ENCODE measurements around the gene CNN1. TPM values are rescaled to one million over a fixed set of nuclear protein-coding genes. Genes with fewer than 3 reads are reported as not detected.

CNN1 gene
- total RNA-seq, 4 donors from 2014 or later = 0.92 to 6.7 (median 3.9) TPM

GRCh38 chr19:11504502-11505031 is 34.1 kb upstream of the CNN1 start:
- Histone ChIP-seq H3K9me3 (no peaks in the 10 kb centered on the region), H3K4me1 (peaks cover 8 to 12% of the 10 kb centered on the region in 2 donors), H3K27ac (peak overlapping the region; percentile 83 to 99 (median 97)), H3K27me3 (no peaks in the 10 kb centered on the region), H3K4me3 (peak overlapping the region; percentile 70 to 99 (median 88)), H3K36me3 (peaks cover 0 to 4% of the 10 kb centered on the region in 2 donors)
- DNase-seq = no peak
- in situ Hi-C loops (cut with MboI; ENCODE audit: low sequenced_read_pairs in 4 of 4) = no loop called here
- TF ChIP-seq POLR2A (IDR thresholded peaks at IDR 0.05) (no peak), CTCF (IDR thresholded peaks at IDR 0.05 in 4 of 5, conservative IDR thresholded peaks at IDR 0.05 in 1 of 5) (no peak)
- intact Hi-C loops (cut with DNase I; ENCODE audit: low total_unique reads) = loop anchor here (1.0 to 10.0 kb wide), 3 partner anchors 25 to 130 kb away; partner anchors contain the start of genes ECSIT, ODAD3, PRKCSH and SWSAP1
- ATAC-seq = no peak

- Histone ChIP-seq H3K4me1 (peaks cover 8 to 12% of the 10 kb centered on the region in 2 donors), H3K27me3 (no peaks in the 10 kb centered on the region), H3K9me3 (no peaks in the 10 kb centered on the region), H3K36me3 (peaks cover 0 to 6% of the 10 kb centered on the region in 2 donors), H3K27ac (peak overlapping the region; percentile 83 to 99 (median 97)), H3K4me3 (peak overlapping the region; percentile 70 to 99 (median 88))
- no peak for TF ChIP-seq CTCF (IDR thresholded peaks at IDR 0.05 in 4 of 5, conservative IDR thresholded peaks at IDR 0.05 in 1 of 5)
- TF ChIP-seq POLR2A (IDR thresholded peaks at IDR 0.05) = no peak
- intact Hi-C loops (cut with DNase I; ENCODE audit: low total_unique reads) = loop anchor here (1.0 to 10.0 kb wide), 3 partner anchors 24 to 130 kb away; partner anchors contain the start of genes ECSIT, ODAD3, PRKCSH and SWSAP1
- ATAC-seq (peak; percentile 91 to 92), DNase-seq (peak; percentile 95 to 97)
- in situ Hi-C loops (cut with MboI; ENCODE audit: low sequenced_read_pairs in 4 of 4) = no loop called here
These were observed 33.6 kb upstream of the CNN1 start for GRCh38 chr19:11505032-11505503.

DNA sequence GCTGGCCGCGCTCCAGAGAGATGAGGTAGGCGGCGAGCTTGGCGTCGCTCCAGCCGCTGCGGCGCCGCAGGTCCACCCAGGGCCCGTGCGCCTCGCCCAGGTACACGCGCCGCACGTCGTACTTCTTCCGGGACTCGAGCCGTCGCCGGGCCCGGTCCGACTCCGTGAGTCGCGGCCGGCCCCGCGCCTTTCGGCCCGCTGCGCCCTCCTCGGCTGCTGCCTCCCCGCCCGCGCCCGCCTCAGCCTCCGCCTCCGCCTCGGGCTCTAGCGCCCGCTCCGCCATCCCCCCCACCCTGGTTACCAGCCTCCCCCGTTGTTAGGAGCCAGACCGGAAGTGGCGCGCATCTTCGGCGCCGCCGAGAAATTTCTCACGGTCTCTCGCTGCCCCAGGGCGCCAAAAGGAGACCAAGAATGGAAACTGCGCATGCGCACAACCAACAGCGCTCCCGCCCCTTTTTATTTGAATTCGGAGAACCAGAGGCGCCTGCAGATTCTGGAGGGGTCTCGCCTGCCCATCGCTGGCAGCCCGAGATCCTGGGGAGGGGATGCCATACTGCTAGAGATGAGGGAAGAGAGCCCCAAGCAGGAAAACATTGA is 33.0 kb upstream of the CNN1 start, which contains the start of gene ZNF653:
Gene ZNF653, minus strand, starts transcription at position 336 of the 597 bp plus-strand sequence. Its CDS starts 53 bp downstream, at position 283.
- no peaks in the 10 kb centered on the region for H3K9me3 ChIP-seq
- H3K36me3 ChIP-seq = peaks cover 0 to 11% of the 10 kb centered on the region in 2 donors
- peaks cover 8 to 12% of the 10 kb centered on the region in 2 donors for H3K4me1 ChIP-seq
- no peaks in the 10 kb centered on the region for H3K27me3 ChIP-seq
- peak in 1 of 2 donors; percentile 47 for TF ChIP-seq POLR2A (IDR thresholded peaks at IDR 0.05)
- no peak for TF ChIP-seq CTCF (IDR thresholded peaks at IDR 0.05 in 4 of 5, conservative IDR thresholded peaks at IDR 0.05 in 1 of 5)
- peak within 1 kb of the TSS; percentile 83 to 99 (median 97) for H3K27ac ChIP-seq
- in situ Hi-C loops (cut with MboI; ENCODE audit: low sequenced_read_pairs in 4 of 4) = no loop called here
- ATAC-seq (peak; percentile 84 to 88), DNase-seq (peak; percentile 86 to 92)
- H3K4me3 ChIP-seq = peak within 1 kb of the TSS; percentile 70 to 99 (median 88)
- intact Hi-C loops (cut with DNase I; ENCODE audit: low total_unique reads) = loop anchor here (1.0 to 10.0 kb wide), 3 partner anchors 24 to 131 kb away; partner anchors contain the start of genes ECSIT, ODAD3, PRKCSH and SWSAP1

GRCh38 chr19:11506101-11506555 is 32.5 kb upstream of the CNN1 start:
- Histone ChIP-seq H3K4me3 (peak overlapping the region; percentile 70 to 99 (median 88)), H3K27ac (peak overlapping the region; percentile 83 to 99 (median 97)), H3K36me3 (peaks cover 0 to 16% of the 10 kb centered on the region in 2 donors), H3K9me3 (no peaks in the 10 kb centered on the region), H3K27me3 (no peaks in the 10 kb centered on the region), H3K4me1 (peaks cover 8 to 12% of the 10 kb centered on the region in 2 donors)
- ATAC-seq (peak; percentile 20 to 25), DNase-seq (no peak)
- TF ChIP-seq CTCF (IDR thresholded peaks at IDR 0.05 in 4 of 5, conservative IDR thresholded peaks at IDR 0.05 in 1 of 5) = no peak
- TF ChIP-seq POLR2A (IDR thresholded peaks at IDR 0.05) = no peak
- intact Hi-C loops (cut with DNase I; ENCODE audit: low total_unique reads) = loop anchor here (10.0 kb wide), 1 partner anchor 131 kb away; the partner anchor contains the start of gene SWSAP1
- in situ Hi-C loops (cut with MboI; ENCODE audit: low sequenced_read_pairs in 4 of 4) = no loop called here
